K562 (cell line): ENCODE results near the gene ZNRF1. TPM values are rescaled to one million over a fixed set of nuclear protein-coding genes. Genes with fewer than 3 reads are reported as not detected.

ENCODE experiments used
- ZBTB7A ChIP-seq: IDR thresholded peaks from 2 replicates; pipeline ENCODE4 v1.6.1; 2011; ENCODE audit warnings: low read depth, mild to moderate bottlenecking, low read length, moderate library complexity, borderline replicate concordance; ENCODE audit not compliant: control insufficient read depth
- polyA plus RNA-seq, 8 experiments: library from polyadenylated mRNA; depleted of rRNA in 4 of 8; stranded (reverse) in 5 of 8; unstranded in 3 of 8; fragments of >200 nt; fragmentation: Nextera tagmentation in 2 of 8; fragmentation: Illumina TruSeq in 1 of 8; extraction: Ambion mirVana in 2 of 8; extraction: Trizol in 1 of 8; gene quantifications; 2 replicates each; pipeline versions ENCODE4 v1.2.1 to v1.2.3, GENCODE V29; 2011 to 2014; ENCODE audit warnings: inconsistent platforms in 1 of 8, missing spikeins in 1 of 8
- total RNA-seq, 7 experiments: library from RNA; depleted of rRNA in 6 of 7; stranded (reverse); fragments of >200 nt in 6 of 7; fragmentation: Illumina TruSeq in 2 of 7; extraction: Trizol in 2 of 7; gene quantifications; 2 replicates each; pipeline versions ENCODE4 v1.2.1 to v1.2.3, GENCODE V29; 2011 to 2021; ENCODE audit warnings: low replicate concordance in 1 of 7
- TF ChIP-seq, protein P1 (sequence below): fragments of 450-650 bp; IDR thresholded peaks from 2 replicates; pipeline ENCODE4 v1.6.1; 2016; ENCODE audit warnings: mild to moderate bottlenecking, moderate library complexity

Gene ZNRF1
- total and polyA plus RNA-seq, 9 of the 15 experiments (the other 6 are each of a cell fraction or from before 2014, with no cell fraction given): 9.5 to 37.7 (median 20.0) TPM

DNA sequence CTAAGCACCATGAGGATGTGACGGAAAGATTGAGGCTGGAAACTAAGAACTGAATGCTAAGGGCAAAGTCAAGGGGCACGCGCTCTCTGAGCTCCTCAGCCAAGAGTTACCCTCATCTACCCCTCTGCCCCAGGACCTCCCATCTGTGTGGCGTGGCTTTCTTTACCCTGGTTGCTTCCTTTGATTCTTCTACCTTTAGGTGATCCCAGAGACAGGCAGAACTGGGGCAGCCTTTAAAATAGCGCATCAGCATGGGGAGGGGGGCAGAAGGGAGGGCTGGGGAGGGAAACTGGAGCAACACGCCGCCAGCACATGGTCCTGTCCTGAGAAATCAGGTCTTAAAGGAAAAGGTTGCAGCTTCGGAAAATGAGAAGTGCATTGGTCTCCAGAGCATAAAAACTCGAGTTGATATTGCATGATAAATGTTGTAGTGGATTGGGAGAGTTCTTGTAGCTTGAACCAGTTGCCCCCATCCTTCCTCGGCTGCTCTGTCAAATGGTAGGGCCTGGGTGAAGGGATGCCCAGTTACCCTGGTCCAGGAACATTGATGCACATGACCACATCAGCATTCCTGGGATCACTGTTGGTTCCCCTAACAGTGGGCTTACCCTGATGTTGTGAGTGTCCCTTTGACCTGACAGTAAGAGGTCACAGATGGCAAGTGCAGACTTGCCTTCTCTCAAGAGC is 88.0 kb downstream of the ZNRF1 start (continued):
- TF ChIP-seq, protein P1, sequence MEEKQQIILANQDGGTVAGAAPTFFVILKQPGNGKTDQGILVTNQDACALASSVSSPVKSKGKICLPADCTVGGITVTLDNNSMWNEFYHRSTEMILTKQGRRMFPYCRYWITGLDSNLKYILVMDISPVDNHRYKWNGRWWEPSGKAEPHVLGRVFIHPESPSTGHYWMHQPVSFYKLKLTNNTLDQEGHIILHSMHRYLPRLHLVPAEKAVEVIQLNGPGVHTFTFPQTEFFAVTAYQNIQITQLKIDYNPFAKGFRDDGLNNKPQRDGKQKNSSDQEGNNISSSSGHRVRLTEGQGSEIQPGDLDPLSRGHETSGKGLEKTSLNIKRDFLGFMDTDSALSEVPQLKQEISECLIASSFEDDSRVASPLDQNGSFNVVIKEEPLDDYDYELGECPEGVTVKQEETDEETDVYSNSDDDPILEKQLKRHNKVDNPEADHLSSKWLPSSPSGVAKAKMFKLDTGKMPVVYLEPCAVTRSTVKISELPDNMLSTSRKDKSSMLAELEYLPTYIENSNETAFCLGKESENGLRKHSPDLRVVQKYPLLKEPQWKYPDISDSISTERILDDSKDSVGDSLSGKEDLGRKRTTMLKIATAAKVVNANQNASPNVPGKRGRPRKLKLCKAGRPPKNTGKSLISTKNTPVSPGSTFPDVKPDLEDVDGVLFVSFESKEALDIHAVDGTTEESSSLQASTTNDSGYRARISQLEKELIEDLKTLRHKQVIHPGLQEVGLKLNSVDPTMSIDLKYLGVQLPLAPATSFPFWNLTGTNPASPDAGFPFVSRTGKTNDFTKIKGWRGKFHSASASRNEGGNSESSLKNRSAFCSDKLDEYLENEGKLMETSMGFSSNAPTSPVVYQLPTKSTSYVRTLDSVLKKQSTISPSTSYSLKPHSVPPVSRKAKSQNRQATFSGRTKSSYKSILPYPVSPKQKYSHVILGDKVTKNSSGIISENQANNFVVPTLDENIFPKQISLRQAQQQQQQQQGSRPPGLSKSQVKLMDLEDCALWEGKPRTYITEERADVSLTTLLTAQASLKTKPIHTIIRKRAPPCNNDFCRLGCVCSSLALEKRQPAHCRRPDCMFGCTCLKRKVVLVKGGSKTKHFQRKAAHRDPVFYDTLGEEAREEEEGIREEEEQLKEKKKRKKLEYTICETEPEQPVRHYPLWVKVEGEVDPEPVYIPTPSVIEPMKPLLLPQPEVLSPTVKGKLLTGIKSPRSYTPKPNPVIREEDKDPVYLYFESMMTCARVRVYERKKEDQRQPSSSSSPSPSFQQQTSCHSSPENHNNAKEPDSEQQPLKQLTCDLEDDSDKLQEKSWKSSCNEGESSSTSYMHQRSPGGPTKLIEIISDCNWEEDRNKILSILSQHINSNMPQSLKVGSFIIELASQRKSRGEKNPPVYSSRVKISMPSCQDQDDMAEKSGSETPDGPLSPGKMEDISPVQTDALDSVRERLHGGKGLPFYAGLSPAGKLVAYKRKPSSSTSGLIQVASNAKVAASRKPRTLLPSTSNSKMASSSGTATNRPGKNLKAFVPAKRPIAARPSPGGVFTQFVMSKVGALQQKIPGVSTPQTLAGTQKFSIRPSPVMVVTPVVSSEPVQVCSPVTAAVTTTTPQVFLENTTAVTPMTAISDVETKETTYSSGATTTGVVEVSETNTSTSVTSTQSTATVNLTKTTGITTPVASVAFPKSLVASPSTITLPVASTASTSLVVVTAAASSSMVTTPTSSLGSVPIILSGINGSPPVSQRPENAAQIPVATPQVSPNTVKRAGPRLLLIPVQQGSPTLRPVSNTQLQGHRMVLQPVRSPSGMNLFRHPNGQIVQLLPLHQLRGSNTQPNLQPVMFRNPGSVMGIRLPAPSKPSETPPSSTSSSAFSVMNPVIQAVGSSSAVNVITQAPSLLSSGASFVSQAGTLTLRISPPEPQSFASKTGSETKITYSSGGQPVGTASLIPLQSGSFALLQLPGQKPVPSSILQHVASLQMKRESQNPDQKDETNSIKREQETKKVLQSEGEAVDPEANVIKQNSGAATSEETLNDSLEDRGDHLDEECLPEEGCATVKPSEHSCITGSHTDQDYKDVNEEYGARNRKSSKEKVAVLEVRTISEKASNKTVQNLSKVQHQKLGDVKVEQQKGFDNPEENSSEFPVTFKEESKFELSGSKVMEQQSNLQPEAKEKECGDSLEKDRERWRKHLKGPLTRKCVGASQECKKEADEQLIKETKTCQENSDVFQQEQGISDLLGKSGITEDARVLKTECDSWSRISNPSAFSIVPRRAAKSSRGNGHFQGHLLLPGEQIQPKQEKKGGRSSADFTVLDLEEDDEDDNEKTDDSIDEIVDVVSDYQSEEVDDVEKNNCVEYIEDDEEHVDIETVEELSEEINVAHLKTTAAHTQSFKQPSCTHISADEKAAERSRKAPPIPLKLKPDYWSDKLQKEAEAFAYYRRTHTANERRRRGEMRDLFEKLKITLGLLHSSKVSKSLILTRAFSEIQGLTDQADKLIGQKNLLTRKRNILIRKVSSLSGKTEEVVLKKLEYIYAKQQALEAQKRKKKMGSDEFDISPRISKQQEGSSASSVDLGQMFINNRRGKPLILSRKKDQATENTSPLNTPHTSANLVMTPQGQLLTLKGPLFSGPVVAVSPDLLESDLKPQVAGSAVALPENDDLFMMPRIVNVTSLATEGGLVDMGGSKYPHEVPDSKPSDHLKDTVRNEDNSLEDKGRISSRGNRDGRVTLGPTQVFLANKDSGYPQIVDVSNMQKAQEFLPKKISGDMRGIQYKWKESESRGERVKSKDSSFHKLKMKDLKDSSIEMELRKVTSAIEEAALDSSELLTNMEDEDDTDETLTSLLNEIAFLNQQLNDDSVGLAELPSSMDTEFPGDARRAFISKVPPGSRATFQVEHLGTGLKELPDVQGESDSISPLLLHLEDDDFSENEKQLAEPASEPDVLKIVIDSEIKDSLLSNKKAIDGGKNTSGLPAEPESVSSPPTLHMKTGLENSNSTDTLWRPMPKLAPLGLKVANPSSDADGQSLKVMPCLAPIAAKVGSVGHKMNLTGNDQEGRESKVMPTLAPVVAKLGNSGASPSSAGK: peak; percentile 31; the same call in 1 of the 2 replicates
- 0 out of 2 replicates have a peak, but pooled peaks have one; percentile 2 for TF ChIP-seq ZBTB7A
